Left ventricle myocardium inferior (tissue), 1 donor: ENCODE measurements around the gene SPECC1. TPM values are rescaled to one million over a fixed set of nuclear protein-coding genes. Genes with fewer than 3 reads are reported as not detected.

ENCODE experiments used
- DNase-seq: peaks from one replicate; pipeline ENCODE4 v3.0.0-alpha.2; 2020
- H3K27ac ChIP-seq: fragments of 200-600 bp; replicated peaks from 2 replicates; pipeline ENCODE4 v1.8.0; 2021
- H3K27me3 ChIP-seq: fragments of 200-600 bp; 2 replicates; pipeline ENCODE4 v1.8.0; 2021; ENCODE audit warnings: low read depth
- H3K36me3 ChIP-seq: fragments of 200-600 bp; 2 replicates; pipeline ENCODE4 v1.8.0; 2021
- H3K4me1 ChIP-seq: fragments of 200-600 bp; 2 replicates; pipeline ENCODE4 v1.8.0; 2021
- H3K4me3 ChIP-seq: fragments of 200-600 bp; 2 replicates; pipeline ENCODE4 v1.8.0; 2021; ENCODE audit warnings: mild to moderate bottlenecking, moderate library complexity
- H3K9me3 ChIP-seq: fragments of 200-600 bp; replicated peaks from 2 replicates; pipeline ENCODE4 v1.8.0; 2021
- intact Hi-C: fragments of 100-400 bp; cut with micrococcal nuclease; formaldehyde crosslinking; loops from one replicate; pipeline ENCODE4 v1.11.0; 2022
- total RNA-seq: library from RNA; stranded (reverse); fragmentation: NEBNext Ultra II Directional; extraction: Animal tissue kit (Norgen Biotek cat#: 25700); gene quantifications from one replicate; pipeline ENCODE4 v1.2.1, GENCODE V29; 2021
- TF ChIP-seq, protein P1 (sequence below): fragments of 200-600 bp; IDR thresholded peaks from 2 replicates; pipeline ENCODE4 v1.8.0; 2021; ENCODE audit warnings: antibody characterized with exemption, mild to moderate bottlenecking, borderline replicate concordance
- donor health status: DM: no; HTN: yes; CAD: no; lungs with severe emphysema.

The SPECC1 gene
- total RNA-seq, 1 donor from 2014 or later, result 10.6 TPM

DNA sequence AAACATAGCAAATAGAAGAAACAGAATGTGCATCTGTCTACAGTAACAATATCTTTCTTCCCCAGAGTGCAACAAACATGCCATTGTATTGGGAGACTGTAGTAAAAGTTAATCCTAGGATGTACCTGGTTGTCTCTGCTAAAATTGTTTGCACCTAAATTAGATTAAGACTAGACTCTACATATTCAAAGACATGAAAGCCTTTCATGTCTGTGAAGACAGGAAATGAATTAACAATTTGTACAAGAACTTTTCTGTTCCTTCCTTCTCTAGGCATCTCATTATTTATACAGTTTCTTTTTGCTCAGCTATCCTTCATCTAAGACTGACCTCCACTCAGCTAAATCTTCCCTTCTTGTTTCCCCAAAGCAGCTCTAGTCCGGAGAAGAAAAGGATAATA is 237.5 kb downstream of the SPECC1 start:
- DNase-seq, result no peak
- H3K4me1 ChIP-seq, result no peaks in the 10 kb centered on the region
- TF ChIP-seq, protein P1, sequence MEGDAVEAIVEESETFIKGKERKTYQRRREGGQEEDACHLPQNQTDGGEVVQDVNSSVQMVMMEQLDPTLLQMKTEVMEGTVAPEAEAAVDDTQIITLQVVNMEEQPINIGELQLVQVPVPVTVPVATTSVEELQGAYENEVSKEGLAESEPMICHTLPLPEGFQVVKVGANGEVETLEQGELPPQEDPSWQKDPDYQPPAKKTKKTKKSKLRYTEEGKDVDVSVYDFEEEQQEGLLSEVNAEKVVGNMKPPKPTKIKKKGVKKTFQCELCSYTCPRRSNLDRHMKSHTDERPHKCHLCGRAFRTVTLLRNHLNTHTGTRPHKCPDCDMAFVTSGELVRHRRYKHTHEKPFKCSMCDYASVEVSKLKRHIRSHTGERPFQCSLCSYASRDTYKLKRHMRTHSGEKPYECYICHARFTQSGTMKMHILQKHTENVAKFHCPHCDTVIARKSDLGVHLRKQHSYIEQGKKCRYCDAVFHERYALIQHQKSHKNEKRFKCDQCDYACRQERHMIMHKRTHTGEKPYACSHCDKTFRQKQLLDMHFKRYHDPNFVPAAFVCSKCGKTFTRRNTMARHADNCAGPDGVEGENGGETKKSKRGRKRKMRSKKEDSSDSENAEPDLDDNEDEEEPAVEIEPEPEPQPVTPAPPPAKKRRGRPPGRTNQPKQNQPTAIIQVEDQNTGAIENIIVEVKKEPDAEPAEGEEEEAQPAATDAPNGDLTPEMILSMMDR, result no peak
- intact Hi-C loops, result no loop called here
- peaks cover 38% of the 10 kb centered on the region for H3K36me3 ChIP-seq
- peaks cover 12% of the 10 kb centered on the region for H3K9me3 ChIP-seq
- no peak overlapping the region for H3K4me3 ChIP-seq
- H3K27me3 ChIP-seq, result no peaks in the 10 kb centered on the region
- no peak overlapping the region for H3K27ac ChIP-seq

DNA sequence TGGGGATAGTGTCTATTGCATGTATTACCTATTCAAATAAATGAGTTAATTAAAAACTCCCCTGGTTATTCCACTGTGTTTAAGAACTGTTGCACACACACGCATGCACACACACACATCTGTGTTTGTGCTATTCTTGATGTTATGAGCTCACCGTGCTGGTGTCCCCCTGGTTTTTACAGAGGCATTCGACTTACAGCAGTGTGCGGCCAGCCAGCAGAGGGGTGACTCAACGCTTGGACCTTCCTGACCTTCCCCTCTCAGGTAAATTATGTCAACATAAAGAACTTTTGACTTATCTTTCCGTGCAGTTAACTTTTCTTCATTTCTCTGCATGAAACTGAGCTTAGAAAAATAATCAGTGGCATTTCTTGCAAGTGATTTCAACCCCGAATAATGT is 244.2 kb downstream of the SPECC1 start:
- Histone ChIP-seq H3K27me3 (no peaks in the 10 kb centered on the region), H3K27ac (no peak overlapping the region), H3K4me1 (no peaks in the 10 kb centered on the region), H3K9me3 (peaks cover 12% of the 10 kb centered on the region), H3K36me3 (peaks cover 25% of the 10 kb centered on the region), H3K4me3 (no peak overlapping the region)
- DNase-seq, result no peak
- intact Hi-C loops, result no loop called here
- TF ChIP-seq, protein P1, result no peak

DNA sequence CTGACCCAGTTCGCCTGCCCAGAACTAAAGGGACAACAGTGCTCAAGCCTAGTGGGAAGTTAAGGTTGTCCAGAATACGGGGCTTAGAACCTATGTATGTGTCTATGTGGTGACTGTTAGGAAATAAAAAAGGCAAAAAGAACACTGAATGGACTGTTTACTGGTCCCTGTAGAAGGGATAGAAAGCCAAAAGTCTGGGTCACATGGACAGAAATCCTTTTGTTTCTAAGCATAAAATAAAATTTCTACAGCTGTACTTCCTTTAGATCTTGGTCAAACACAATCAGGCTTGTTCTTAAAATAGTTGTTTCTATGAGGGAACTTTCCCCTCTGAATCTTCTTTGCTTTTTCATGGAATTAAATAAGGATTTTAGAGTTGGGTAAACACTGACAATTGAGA is 245.4 kb downstream of the SPECC1 start:
- intact Hi-C loops, result no loop called here
- peaks cover 4% of the 10 kb centered on the region for H3K9me3 ChIP-seq
- TF ChIP-seq, protein P1, result no peak
- DNase-seq, result no peak
- no peak overlapping the region for H3K4me3 ChIP-seq
- no peak overlapping the region for H3K27ac ChIP-seq
- no peaks in the 10 kb centered on the region for H3K27me3 ChIP-seq
- H3K36me3 ChIP-seq, result peaks cover 21% of the 10 kb centered on the region
- H3K4me1 ChIP-seq, result no peaks in the 10 kb centered on the region

DNA sequence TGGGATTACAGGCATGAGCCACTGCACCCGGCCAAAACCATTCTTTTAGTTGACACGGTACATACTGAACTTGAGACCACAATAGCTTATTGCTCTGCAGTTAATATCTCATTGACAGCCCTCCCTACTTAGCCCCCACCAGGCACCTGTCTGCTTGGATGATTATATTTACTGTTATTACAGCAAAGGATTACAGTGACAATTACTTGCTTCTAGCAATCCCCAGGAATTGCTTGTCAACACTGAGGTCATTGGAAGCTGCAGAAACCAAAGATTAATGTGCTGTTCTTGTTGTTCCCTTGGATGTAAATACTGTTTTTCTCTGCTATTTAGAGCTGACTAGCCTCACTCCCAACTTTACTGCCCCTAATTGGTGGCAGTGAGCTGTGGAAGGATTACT is 247.0 kb downstream of the SPECC1 start:
- Histone ChIP-seq H3K4me3 (no peak overlapping the region), H3K4me1 (no peaks in the 10 kb centered on the region), H3K36me3 (peaks cover 25% of the 10 kb centered on the region), H3K27me3 (no peaks in the 10 kb centered on the region), H3K9me3 (no peaks in the 10 kb centered on the region), H3K27ac (no peak overlapping the region)
- intact Hi-C loops, result no loop called here
- no peak for DNase-seq
- TF ChIP-seq, protein P1, result no peak

DNA sequence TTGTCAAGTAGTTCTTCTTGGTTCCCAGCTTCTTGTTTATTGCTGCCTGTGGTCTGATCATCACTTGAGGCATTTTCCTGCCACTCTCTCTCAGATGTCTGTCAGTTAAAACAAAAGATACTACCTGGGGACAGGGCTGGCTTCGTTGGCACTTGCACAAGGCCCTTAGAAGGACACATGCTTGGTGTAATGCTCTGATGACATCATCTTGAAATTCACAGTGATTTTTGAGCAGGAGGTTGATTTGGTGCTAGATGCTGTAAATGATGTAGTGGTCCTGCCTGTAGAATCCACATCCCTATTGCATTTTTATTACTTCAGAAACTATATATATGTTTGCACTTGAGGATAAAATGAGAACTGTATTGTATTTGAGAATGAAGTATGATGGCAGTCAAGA is 247.8 kb downstream of the SPECC1 start:
- Histone ChIP-seq H3K9me3 (no peaks in the 10 kb centered on the region), H3K4me3 (no peak overlapping the region), H3K27me3 (no peaks in the 10 kb centered on the region), H3K4me1 (no peaks in the 10 kb centered on the region), H3K27ac (no peak overlapping the region), H3K36me3 (peaks cover 25% of the 10 kb centered on the region)
- intact Hi-C loops, result no loop called here
- TF ChIP-seq, protein P1, result no peak
- DNase-seq, result no peak

DNA sequence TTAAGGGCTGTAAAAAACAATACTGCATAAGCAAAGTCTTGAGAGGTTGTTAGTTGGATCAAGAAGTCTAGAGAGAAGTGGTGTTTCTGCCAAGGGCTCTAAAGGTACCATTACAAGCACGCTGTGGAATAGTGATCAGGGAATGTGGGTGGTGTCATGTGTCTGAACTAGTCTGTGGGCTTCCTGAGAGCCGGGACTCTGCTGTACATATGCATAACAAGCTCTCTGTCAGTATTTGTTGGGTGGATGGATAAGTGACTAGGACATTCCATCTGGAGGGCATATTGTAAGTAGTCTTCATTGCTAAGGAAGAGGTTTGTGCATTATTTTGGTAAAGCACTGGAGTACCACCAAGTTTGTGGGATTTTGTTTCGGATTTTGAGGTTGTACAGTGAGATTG is 248.6 kb downstream of the SPECC1 start:
- H3K4me3 ChIP-seq, result no peak overlapping the region
- no peak for DNase-seq
- no peaks in the 10 kb centered on the region for H3K4me1 ChIP-seq
- no peaks in the 10 kb centered on the region for H3K9me3 ChIP-seq
- peaks cover 25% of the 10 kb centered on the region for H3K36me3 ChIP-seq
- H3K27me3 ChIP-seq, result no peaks in the 10 kb centered on the region
- intact Hi-C loops, result no loop called here
- no peak overlapping the region for H3K27ac ChIP-seq
- TF ChIP-seq, protein P1, result no peak
